ENCODE results near the gene PRKD2. TPM values are rescaled to one million over a fixed set of nuclear protein-coding genes. Genes with fewer than 3 reads are reported as not detected.
A peak's percentile ranks its signal among the peaks of the same experiment; 100 is the strongest.

The PRKD2 gene
- total and polyA plus RNA-seq, 2 of the 8 experiments (the other 6 are each of a cell fraction or from before 2014, with no cell fraction given), result 24.4 to 63.8 TPM

DNA sequence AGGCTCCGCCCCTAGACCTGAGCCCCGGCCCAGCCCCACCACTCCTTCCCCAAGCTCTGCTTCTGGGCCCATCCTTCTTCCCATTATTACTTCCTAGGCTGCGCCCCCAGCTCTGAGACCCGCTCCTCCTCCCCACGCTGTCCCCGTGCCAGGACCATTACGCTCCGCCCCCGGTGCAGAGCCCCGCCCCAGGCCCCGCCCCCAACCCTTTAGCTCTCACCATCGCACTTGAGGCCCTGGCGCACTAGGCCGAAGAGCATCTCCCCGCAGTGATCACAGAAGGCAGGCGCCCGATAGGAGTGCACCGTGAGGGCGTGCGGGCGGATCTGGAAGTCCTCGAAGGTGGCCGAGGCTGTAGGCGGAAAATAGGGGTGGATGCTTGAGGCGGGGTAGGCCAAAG, 6.2 kb downstream of the PRKD2 start (continued):
- TF ChIP-seq CHD7 (IDR thresholded peaks at IDR 0.05; ENCODE audit: insufficient replicate concordance, low read length) (no peak), RBBP5 (IDR thresholded peaks at IDR 0.05; ENCODE audit: borderline replicate concordance, low read depth, low read length) (no peak), EZH2 (IDR thresholded peaks at IDR 0.05; ENCODE audit: low read depth, low read length, severe bottlenecking) (no peak), POLR2A (IDR thresholded peaks at IDR 0.05; ENCODE audit: control extremely low read depth in 1 of 2, low read depth in 2 of 2, low read length in 2 of 2) (peak in 1 of 2 experiments; percentile 64; a peak in 1 of 3 replicates), HDAC6 (IDR thresholded peaks at IDR 0.05; ENCODE audit: low read depth, low read length) (no peak), RAD21 (IDR thresholded peaks at IDR 0.05 in 1 of 2, conservative IDR thresholded peaks at IDR 0.05 in 1 of 2; ENCODE audit: low read depth in 2 of 2, low read length in 2 of 2) (no peak), EP300 (IDR thresholded peaks at IDR 0.05; ENCODE audit: borderline replicate concordance in 1 of 2, low read depth in 2 of 2, low read length in 2 of 2) (no peak), TAF1 (IDR thresholded peaks at IDR 0.05; ENCODE audit: low read depth, low read length) (peak; percentile 65; the same call in 1 of the 2 replicates)

Data from H1 (cell line).